OCI-LY1 (cell line): ENCODE results near the gene SNAPC4.

Experiments used
- EZH2 ChIP-seq: fragments of 200-600 bp; sonication (generic), shearing (Covaris generic); IDR thresholded peaks from 2 replicates; pipeline ENCODE4 v1.8.0; 2017; ENCODE audit warnings: borderline replicate concordance, mixed run types, mild to moderate bottlenecking, antibody characterized with exemption, low read length, moderate library complexity, mixed read lengths
- TF ChIP-seq, protein P1 (sequence below): fragments of 200-600 bp; sonication (generic), shearing (Covaris generic); IDR thresholded peaks from 2 replicates; pipeline ENCODE4 v1.5.1; 2017; ENCODE audit warnings: mild to moderate bottlenecking, antibody characterized with exemption, low read length, moderate library complexity, mixed read lengths

DNA sequence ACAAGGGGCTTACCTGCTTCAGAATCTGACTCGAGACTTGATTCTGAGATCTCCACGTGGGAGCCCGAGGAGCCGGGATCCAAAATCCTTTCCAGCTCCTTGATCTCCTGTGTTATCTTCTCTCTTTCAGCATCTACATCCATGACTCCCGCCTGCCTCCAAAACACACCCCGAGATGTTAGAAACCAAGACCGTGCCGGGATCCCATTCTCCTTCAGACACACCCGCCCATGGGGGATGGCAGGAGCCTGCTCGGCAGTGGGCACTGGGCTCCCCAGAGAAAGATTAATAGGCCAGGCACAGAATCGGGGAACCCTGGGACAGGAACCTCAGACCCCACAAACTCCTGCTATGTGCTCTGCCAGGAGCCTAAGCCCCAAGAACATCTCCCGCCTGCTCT lies 1.7 kb downstream of the SNAPC4 start:
- TF ChIP-seq, protein P1, sequence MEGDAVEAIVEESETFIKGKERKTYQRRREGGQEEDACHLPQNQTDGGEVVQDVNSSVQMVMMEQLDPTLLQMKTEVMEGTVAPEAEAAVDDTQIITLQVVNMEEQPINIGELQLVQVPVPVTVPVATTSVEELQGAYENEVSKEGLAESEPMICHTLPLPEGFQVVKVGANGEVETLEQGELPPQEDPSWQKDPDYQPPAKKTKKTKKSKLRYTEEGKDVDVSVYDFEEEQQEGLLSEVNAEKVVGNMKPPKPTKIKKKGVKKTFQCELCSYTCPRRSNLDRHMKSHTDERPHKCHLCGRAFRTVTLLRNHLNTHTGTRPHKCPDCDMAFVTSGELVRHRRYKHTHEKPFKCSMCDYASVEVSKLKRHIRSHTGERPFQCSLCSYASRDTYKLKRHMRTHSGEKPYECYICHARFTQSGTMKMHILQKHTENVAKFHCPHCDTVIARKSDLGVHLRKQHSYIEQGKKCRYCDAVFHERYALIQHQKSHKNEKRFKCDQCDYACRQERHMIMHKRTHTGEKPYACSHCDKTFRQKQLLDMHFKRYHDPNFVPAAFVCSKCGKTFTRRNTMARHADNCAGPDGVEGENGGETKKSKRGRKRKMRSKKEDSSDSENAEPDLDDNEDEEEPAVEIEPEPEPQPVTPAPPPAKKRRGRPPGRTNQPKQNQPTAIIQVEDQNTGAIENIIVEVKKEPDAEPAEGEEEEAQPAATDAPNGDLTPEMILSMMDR: no peak
- TF ChIP-seq EZH2: no peak
